GM21423 (cell line): Measurements from ENCODE around the gene KIF27.
"Not testable (repeated sequence)": the region's sequence is repeated elsewhere in the genome, so short reads cannot be mapped to it uniquely, and the experiment has no call there.

Source experiments
- ATAC-seq: cut with Tn5 transposase; IDR thresholded peaks from one replicate; pipeline ENCODE4 v1.9.1; 2021; ENCODE audit warnings: mild to moderate bottlenecking, moderate library complexity; ENCODE audit not compliant: unreplicated experiment

The KIF27 gene

GRCh38 chr9:83934569-83935275 lies 13.5 kb upstream of the KIF27 start:
- ATAC-seq = no peak

DNA sequence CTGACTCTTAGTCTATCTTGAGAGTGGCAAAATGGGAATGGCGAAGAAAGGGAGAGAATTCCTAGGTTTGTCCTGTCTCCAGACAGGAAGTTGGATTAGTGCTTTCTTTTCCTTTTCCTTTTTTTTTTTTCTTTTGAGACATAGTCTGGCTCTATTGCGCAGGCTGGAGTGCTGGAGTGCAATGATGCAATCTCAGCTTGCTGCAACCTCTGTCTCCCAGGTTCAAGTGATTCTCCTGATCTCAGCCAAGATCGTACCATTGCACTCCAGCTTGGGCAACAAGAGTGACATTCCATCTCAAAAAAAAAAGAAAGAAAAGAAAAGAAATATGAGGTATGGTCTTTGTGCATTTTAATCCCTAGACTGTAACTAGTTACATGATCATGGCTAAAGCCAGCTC lies 12.6 kb upstream of the KIF27 start:
- ATAC-seq = no peak

DNA sequence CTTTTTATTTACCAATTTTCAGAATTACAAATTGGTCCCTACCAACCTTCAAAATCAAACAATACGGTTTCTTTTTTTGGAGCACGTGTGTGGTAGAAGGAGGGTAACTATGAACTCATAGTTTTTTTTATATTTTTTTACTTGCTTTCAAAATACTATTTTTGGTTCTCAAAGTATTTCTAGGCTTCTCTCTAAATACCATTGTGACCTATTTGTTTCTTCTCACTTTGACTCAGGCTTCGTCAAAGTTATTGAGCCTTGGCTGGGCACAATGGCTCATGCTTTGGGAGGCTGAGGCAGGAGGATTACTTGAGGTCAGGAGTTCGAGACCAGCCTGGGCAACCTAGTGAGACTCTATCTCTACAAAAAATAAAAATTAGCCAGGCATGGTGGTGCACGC lies 11.6 kb upstream of the KIF27 start:
- no peak for ATAC-seq

DNA sequence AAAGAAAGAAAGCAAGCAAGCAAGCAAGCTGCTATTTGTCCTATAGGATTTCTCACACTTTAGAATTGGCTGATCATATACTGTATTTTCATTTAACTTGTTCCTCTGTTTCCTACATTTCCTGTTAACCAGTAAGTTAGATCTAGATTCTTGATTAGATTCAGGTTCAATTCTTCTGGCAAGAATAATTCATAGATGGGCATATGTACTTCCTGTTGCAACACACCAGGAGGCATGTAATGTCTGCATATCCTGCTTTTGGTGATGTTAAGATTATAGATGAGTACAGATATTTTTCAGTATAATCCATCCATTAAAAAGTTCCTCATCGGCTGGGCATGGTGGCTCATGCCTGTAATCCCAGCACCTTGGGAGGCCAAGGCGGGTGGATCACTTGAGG lies 10.8 kb upstream of the KIF27 start:
- ATAC-seq = no peak

GRCh38 chr9:83930881-83931280 lies 9.6 kb upstream of the KIF27 start:
- ATAC-seq = peak; percentile 55

GRCh38 chr9:83927591-83927990 lies 6.4 kb upstream of the KIF27 start:
- ATAC-seq = no peak

- ATAC-seq = peak; percentile 22
These were observed 734 bp downstream of the KIF27 start for GRCh38 chr9:83920469-83920926.

GRCh38 chr9:83919111-83919510 lies 2.1 kb downstream of the KIF27 start:
- no peak for ATAC-seq

DNA sequence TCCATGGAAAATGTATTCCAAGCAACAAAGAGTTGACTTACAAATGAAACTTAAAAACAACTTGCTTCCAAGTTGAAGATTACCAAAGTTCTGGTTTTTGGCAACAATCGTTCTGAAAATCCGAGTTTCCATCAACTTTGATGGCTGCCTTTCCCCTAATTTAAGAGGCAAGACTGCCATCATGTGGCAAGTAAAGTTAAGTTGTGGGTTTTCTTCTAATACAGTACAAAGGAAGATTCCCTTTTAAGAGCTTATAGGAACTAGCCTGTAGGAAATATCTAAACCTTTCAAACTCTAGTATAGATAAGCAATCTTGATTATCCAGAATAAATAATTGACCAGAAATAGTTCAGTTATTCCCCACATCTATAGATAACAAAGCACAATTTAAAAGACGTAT lies 9.0 kb downstream of the KIF27 start:
- ATAC-seq = not testable (repeated sequence)

DNA sequence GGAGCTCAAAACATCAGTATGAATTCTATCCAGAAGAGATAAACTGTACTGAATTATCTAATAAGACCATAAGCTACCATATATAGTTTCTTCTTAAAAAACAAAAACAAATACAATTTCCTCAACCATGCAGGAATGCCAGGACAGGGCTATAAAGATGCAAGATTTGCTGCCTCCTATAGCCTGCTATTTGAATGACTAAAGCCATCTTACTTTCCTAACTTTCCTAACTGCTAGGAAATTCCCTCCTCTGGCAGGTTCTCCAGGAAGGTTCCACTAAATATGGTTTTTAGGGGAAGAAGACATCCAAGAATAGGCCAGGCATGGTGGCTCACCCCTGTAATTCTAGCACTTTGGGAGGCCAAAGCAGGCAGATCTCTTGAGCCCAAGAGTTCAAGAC lies 15.1 kb downstream of the KIF27 start:
- ATAC-seq = no peak

DNA sequence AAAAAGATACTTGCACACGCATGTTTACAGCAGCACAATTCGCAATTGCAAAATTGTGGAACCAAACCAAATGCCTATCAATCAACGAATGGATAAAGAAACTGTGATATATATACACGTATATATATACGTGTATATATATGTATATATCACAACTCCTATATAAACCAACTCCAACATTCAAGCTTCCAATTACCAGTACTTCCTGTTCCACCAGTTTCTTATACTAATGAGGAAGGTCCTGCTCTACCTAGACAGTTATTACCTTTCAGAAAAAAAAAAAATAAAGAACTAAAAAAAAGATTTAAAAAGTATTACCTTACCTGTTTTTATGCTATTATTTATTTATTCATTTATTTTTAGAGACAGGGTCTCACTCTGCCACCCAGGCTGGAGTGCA lies 20.6 kb downstream of the KIF27 start:
- not testable (repeated sequence) for ATAC-seq

GRCh38 chr9:83894301-83894700 lies 26.9 kb downstream of the KIF27 start:
- ATAC-seq = not testable (repeated sequence)

GRCh38 chr9:83886498-83886897 lies 34.7 kb downstream of the KIF27 start:
- not testable (repeated sequence) for ATAC-seq

DNA sequence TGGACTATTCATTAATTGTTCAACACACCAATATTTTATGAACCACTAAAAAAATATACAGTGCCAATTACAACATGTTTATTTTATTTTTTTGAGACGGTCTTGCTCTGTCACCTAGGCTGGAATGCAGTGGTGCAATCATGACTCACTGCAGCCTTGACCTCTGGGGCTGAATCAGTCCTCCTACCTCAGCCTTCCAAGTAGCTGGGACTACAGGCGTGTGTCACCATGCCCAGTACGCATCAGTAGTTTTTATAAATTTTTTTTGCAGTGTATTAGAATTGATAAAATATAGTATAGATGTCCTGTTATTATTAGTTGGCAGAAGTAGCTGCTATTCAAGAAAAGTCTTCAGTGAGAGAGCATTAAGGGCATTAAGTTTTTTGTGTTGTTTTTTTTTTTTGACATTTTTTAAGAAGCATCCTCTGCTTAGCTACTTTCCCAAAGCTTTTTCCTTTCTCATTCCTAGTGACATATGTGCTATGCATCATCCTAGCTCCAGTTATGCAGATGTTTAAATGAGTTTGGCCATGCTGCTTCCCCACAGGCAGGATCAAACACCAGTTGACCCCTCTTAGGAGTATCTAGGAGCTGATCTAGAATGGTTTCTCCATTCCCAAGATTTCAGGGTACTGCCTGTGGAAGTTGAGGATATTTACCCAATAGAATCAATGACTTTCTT lies 35.5 kb downstream of the KIF27 start:
- ATAC-seq = not testable (repeated sequence)

DNA sequence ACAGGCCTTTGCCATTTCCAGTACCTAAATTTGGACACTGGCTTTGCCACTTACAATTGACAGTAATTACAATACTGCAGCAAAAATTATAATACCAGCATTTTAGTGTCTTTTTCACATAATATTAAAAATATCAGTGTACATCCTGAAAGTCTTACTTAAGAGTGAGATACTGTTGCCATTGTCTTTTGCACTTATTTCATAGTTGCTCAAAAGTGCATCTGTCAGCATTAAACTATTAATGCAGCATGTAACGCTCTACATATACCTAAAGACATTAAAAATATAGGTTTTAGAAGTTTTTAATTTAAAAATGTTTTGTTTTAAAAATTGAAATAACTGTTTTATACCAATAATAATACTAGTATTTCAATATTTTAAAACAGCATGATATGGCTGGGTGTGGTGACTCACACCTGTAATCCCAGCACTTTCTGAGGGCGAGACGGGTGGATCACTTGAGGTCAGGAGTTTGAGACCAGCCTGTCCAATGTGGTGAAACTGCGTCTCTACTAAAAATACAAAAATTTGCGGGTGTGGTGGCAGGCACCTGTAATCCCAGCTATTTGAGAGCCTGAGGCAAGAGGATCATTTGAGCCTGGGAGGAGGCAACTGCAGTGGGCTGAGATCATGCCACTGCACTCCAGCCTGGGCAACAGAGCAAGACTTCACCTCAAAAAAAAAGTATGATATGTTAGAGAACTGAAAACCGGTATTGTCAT lies 39.4 kb downstream of the KIF27 start:
- ATAC-seq = not testable (repeated sequence)

DNA sequence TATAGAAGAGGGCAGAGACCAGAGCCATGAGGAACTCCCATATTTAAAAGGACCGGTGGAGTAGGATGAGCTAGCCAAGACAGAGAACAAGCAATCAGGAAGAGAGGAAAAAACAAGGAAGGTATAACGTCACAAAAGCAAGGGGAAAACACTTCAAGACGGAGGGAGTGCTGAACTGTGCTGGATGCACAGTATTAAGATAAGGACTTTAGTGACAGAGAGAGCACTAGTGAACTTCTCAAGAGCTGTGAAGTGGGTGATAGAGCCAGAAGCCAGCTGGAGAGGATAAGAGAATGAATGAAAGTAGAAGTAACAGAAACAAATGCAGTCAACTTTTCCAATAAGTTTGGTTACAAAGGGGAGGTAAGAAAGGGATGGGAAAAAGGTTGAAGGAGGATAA lies 45.7 kb downstream of the KIF27 start:
- ATAC-seq = not testable (repeated sequence)

DNA sequence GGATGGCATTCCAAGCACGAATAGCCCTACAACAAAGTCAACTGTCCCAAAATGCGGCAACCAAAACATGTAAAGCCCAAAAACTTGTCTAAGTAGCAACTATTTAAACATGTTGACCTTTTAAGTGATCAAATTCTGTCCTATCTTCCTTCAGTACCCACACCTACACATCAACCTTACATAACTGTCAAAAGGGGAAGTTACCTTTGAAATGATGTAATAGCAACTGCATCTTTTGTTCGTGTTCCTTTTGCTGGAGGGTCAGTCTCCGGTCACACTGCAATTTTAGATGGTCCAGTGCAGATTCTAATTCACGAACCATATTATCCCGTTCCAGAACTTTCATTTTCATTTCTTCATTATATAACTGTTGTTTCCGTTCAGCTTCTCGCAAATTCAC lies 71.3 kb downstream of the KIF27 start:
- not testable (repeated sequence) for ATAC-seq

- ATAC-seq = not testable (repeated sequence)
These were observed 84.1 kb downstream of the KIF27 start for GRCh38 chr9:83837070-83837643.

- not testable (repeated sequence) for ATAC-seq
These were observed 90.7 kb downstream of the KIF27 start for GRCh38 chr9:83830426-83831071.

DNA sequence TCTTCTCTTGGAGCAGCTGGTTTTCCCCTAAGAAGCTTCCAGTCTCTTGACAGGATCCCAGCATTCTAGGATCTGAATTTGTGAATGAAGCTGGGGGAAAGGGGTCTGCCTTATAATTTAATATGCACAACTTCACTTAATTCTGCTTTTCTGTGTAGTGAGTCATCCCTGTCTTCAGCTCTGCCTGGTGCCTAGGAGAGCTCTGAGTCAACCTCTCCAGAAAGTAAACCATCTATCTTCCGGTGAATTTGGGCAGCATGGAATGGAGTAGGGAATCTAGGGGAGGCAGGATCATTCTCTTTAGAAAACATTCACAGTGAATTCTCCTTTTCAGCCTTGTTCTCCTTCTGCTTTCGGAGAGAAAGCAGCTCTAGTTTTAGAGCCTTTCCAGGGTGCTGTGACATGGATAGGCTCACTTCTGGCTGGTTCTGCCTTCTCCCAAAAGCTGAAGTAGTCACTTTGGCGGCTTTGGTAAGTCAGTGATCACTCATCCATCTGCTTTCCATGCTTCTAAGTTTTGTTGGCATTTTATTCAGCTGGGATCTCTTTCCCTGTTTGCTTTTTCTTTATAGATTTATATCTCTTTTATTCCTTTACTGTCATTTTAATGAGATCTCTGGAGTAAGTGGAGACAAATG lies 96.1 kb downstream of the KIF27 start:
- ATAC-seq = not testable (repeated sequence)
